ENCODE results near the gene SLC24A1.

Gene SLC24A1

GRCh38 chr15:65620833-65621232 is 905 bp upstream of the SLC24A1 start:
- peaks cover 11% of the 10 kb centered on the region for H3K36me3 Mint-ChIP-seq (ENCODE audit: low read depth)
- no peak overlapping the region for H3K4me3 Mint-ChIP-seq
- no peak overlapping the region for H3K27ac Mint-ChIP-seq
- TF ChIP-seq, protein P1, sequence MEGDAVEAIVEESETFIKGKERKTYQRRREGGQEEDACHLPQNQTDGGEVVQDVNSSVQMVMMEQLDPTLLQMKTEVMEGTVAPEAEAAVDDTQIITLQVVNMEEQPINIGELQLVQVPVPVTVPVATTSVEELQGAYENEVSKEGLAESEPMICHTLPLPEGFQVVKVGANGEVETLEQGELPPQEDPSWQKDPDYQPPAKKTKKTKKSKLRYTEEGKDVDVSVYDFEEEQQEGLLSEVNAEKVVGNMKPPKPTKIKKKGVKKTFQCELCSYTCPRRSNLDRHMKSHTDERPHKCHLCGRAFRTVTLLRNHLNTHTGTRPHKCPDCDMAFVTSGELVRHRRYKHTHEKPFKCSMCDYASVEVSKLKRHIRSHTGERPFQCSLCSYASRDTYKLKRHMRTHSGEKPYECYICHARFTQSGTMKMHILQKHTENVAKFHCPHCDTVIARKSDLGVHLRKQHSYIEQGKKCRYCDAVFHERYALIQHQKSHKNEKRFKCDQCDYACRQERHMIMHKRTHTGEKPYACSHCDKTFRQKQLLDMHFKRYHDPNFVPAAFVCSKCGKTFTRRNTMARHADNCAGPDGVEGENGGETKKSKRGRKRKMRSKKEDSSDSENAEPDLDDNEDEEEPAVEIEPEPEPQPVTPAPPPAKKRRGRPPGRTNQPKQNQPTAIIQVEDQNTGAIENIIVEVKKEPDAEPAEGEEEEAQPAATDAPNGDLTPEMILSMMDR (IDR thresholded peaks at IDR 0.05; ENCODE audit: unreplicated experiment in 3 of 3): no peak
- H3K9me3 Mint-ChIP-seq: no peaks in the 10 kb centered on the region
- H3K4me1 Mint-ChIP-seq: no peaks in the 10 kb centered on the region
- H3K27me3 Mint-ChIP-seq (ENCODE audit: low read depth): no peaks in the 10 kb centered on the region

DNA sequence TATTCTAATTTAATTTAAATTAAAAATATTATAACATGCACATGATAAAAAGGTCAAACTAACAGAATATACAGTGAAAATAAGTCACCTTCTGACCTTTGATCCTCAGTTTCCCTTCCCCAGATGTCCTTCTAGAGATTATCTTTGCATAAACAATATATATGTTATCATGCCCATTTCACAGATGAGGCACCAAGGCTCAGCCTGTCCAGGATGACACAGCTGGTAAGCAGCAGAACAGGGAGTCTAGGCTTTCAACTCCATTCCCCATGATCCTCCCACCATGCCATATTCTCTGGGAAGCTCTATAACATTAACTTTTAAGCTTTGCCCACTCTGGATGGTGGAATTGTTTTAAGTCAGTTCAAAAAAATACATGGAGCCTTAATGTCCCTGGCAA is 1.4 kb downstream of the SLC24A1 start:
- Mint-ChIP-seq H3K27me3 (ENCODE audit: low read depth) (peaks cover 3% of the 10 kb centered on the region), H3K9me3 (no peaks in the 10 kb centered on the region), H3K4me1 (no peaks in the 10 kb centered on the region), H3K27ac (no peak overlapping the region), H3K4me3 (no peak overlapping the region), H3K36me3 (ENCODE audit: low read depth) (peaks cover 11% of the 10 kb centered on the region)
- TF ChIP-seq, protein P1 (IDR thresholded peaks at IDR 0.05; ENCODE audit: unreplicated experiment in 3 of 3): no peak

- TF ChIP-seq, protein P1 (IDR thresholded peaks at IDR 0.05; ENCODE audit: unreplicated experiment in 3 of 3): no peak
- Mint-ChIP-seq H3K4me3 (no peak overlapping the region), H3K4me1 (no peaks in the 10 kb centered on the region), H3K27ac (no peak overlapping the region), H3K36me3 (ENCODE audit: low read depth) (peaks cover 11% of the 10 kb centered on the region), H3K9me3 (no peaks in the 10 kb centered on the region), H3K27me3 (ENCODE audit: low read depth) (peaks cover 3% of the 10 kb centered on the region)
These were observed 5.1 kb downstream of the SLC24A1 start for GRCh38 chr15:65626856-65627255.

DNA sequence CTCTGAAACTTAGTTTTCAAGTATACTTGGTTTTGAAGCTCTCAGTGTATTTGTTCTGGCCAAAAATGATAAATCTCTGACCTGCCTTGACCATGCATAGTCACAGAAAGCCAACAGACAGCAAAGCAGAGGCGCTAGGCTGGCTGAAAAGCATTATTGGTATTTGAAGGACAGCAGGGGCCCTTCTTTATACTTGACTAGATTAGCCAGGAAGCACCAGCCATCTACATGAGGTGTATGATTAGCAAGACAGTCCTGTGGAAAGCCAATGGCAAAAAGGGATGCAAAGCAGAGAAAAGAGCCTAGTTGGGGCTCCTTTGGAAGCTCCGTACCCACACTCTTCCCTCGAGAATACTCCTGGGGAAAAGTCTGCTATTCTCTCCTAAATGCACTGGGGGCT is 7.8 kb downstream of the SLC24A1 start:
- Mint-ChIP-seq H3K27me3 (ENCODE audit: low read depth) (peaks cover 3% of the 10 kb centered on the region), H3K27ac (no peak overlapping the region), H3K36me3 (ENCODE audit: low read depth) (peaks cover 6% of the 10 kb centered on the region), H3K4me3 (no peak overlapping the region), H3K4me1 (no peaks in the 10 kb centered on the region), H3K9me3 (no peaks in the 10 kb centered on the region)
- TF ChIP-seq, protein P1 (IDR thresholded peaks at IDR 0.05; ENCODE audit: unreplicated experiment in 3 of 3): no peak

- H3K4me3 Mint-ChIP-seq: no peak overlapping the region
- TF ChIP-seq, protein P1 (IDR thresholded peaks at IDR 0.05; ENCODE audit: unreplicated experiment in 3 of 3): no peak
- no peaks in the 10 kb centered on the region for H3K4me1 Mint-ChIP-seq
- H3K9me3 Mint-ChIP-seq: no peaks in the 10 kb centered on the region
- peaks cover under 1% of the 10 kb centered on the region for H3K36me3 Mint-ChIP-seq (ENCODE audit: low read depth)
- no peak overlapping the region for H3K27ac Mint-ChIP-seq
- H3K27me3 Mint-ChIP-seq (ENCODE audit: low read depth): peaks cover 3% of the 10 kb centered on the region
These were observed 9.0 kb downstream of the SLC24A1 start for GRCh38 chr15:65630760-65631159.

DNA sequence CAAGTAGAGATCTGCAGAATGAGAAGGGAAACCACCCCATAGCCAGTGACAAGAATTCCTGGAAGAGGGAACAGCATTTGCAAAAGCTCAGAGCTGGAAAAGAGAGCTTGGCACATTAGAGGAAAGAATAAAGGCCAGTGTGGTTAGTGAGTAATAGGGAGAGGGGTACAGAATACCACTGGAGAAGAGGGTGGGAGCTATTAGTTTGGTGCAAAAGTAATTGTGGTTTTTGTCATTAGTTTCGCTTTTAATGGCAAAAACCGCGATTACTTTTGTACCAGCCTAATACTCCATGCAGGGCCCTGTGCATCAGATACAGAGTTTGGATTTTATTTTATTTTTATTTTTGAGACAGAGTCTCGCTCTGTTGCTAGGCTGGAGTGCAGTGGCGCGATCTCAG is 9.8 kb downstream of the SLC24A1 start:
- Mint-ChIP-seq H3K9me3 (no peaks in the 10 kb centered on the region), H3K4me1 (no peaks in the 10 kb centered on the region), H3K27ac (no peak overlapping the region), H3K36me3 (ENCODE audit: low read depth) (no peaks in the 10 kb centered on the region), H3K27me3 (ENCODE audit: low read depth) (no peaks in the 10 kb centered on the region), H3K4me3 (no peak overlapping the region)
- TF ChIP-seq, protein P1 (IDR thresholded peaks at IDR 0.05; ENCODE audit: unreplicated experiment in 3 of 3): no peak

Measured in nephron (organoid).